Pulmonary artery endothelial cell (primary cell): ENCODE data around the gene SCN1B. TPM values are rescaled to one million over a fixed set of nuclear protein-coding genes. Genes with fewer than 3 reads are reported as not detected.

Experiments used
- DNase-seq: peaks from one replicate; pipeline ENCODE4 v3.0.0-alpha.2; 2011; ENCODE audit warnings: low read depth, low spot score
- total RNA-seq: library from RNA; depleted of rRNA; stranded (reverse); fragments of >200 nt; gene quantifications from 2 replicates; pipeline ENCODE4 v1.2.3, GENCODE V29; 2014

The SCN1B gene
- total RNA-seq, 1 donor from 2014 or later = 19.5 TPM

GRCh38 chr19:35052599-35053190 is 22.4 kb downstream of the SCN1B start:
- no peak for DNase-seq

GRCh38 chr19:35053667-35054293 is 23.5 kb downstream of the SCN1B start:
- no peak for DNase-seq

GRCh38 chr19:35054626-35055025 is 24.4 kb downstream of the SCN1B start:
- no peak for DNase-seq

GRCh38 chr19:35055715-35056179 is 25.5 kb downstream of the SCN1B start:
- DNase-seq = no peak

GRCh38 chr19:35056513-35057063 is 26.3 kb downstream of the SCN1B start:
- no peak for DNase-seq

GRCh38 chr19:35058370-35058769 is 28.1 kb downstream of the SCN1B start:
- DNase-seq = no peak

- DNase-seq = no peak
Measured at GRCh38 chr19:35059006-35059798, 28.9 kb downstream of the SCN1B start.

- DNase-seq = no peak
Measured at GRCh38 chr19:35059799-35060091, 29.5 kb downstream of the SCN1B start.

GRCh38 chr19:35060160-35060855 is 30.0 kb downstream of the SCN1B start:
- DNase-seq = no peak

- DNase-seq = no peak
Measured at GRCh38 chr19:35061583-35062373, 31.5 kb downstream of the SCN1B start.

- DNase-seq = no peak
Measured at GRCh38 chr19:35062942-35063341, 32.7 kb downstream of the SCN1B start.

- DNase-seq = no peak
Measured at GRCh38 chr19:35063940-35064818, 33.9 kb downstream of the SCN1B start.

GRCh38 chr19:35065574-35065973 is 35.3 kb downstream of the SCN1B start:
- DNase-seq = no peak

GRCh38 chr19:35066121-35066520 is 35.9 kb downstream of the SCN1B start:
- no peak for DNase-seq

- DNase-seq = peak; percentile 36
Measured at GRCh38 chr19:35066691-35067563, 36.7 kb downstream of the SCN1B start.

- no peak for DNase-seq
Measured at GRCh38 chr19:35068941-35069634, 38.8 kb downstream of the SCN1B start.

- no peak for DNase-seq
Measured at GRCh38 chr19:35069696-35070095, 39.4 kb downstream of the SCN1B start.

- DNase-seq = no peak
Measured at GRCh38 chr19:35070471-35070870, 40.2 kb downstream of the SCN1B start.
